Left renal pelvis (tissue), 4 donors: ENCODE measurements around the gene C3orf20. TPM values are rescaled to one million over a fixed set of nuclear protein-coding genes. Genes with fewer than 3 reads are reported as not detected.

Experiments used
- DNase-seq, 4 donors: peaks; one replicate each; pipeline ENCODE4 v3.0.0-alpha.2; 2013; ENCODE audit warnings: low read depth in 4 of 4, low spot score in 3 of 4
- polyA plus RNA-seq, 4 donors: library from polyadenylated mRNA; unstranded; fragments of 120-200 nt; gene quantifications; one replicate each; pipeline ENCODE4 v1.2.1, GENCODE V29; 2013; ENCODE audit not compliant: insufficient read length in 4 of 4

Gene C3orf20
- polyA plus RNA-seq, 4 donors, result 0.10 to 0.52 (median 0.18) TPM

DNA sequence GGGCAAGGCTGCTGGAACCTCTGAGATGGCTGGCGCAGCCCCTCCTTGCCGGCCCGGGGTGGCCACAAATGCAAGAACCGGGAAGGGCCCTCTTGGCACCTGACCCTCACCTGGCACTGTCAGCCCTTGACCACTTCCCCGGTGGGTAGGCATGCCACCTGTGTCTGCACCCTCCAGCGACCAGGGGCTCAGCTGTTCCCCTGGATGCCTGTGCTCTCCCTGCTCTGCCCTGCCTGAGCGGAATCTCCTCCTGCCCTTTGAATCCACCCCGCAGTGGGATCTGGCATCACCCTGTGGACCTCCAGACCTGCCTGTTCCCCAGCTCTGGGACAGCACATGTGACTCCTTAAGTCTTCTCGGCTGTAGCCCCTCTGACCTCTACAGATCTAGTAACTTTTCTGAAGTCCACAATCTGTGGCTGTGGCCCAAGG is 117.8 kb downstream of the C3orf20 start:
- no peak for DNase-seq

DNA sequence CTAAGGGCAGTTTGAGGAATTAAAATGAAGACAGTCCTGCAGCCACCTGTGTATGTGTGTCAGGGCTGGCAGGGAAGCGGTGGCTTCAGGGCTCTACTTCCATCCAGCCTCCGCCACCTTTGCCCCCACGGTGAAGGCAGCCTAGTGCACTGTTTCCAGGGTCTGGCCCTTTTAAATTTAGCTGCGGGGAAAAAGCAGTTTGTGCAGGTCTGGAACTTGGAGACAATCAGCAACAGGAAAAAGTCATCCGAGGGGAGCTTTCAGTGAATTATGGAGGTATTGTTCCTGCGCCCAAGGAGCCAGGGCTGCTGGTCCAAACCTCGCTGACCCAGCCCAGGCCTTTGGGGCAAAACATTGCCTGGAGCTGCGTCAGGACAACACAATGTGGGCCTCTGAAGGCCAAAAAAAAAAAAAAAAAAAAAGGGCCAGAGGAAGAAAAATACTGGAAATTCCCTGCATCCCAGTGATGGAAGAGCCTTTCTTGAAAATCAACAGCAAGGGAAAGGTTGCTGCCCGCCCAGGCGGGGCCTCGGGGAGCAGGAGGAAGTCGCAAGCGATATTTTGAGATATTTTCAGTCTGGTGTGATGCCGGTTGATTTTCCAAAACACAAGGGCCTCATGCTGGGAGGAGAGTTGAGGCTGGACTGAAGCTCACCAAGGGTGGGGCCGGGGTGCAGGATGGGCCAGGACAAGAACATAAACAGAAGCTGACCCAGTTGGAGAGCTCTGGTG is 118.4 kb downstream of the C3orf20 start:
- DNase-seq, result no peak

DNA sequence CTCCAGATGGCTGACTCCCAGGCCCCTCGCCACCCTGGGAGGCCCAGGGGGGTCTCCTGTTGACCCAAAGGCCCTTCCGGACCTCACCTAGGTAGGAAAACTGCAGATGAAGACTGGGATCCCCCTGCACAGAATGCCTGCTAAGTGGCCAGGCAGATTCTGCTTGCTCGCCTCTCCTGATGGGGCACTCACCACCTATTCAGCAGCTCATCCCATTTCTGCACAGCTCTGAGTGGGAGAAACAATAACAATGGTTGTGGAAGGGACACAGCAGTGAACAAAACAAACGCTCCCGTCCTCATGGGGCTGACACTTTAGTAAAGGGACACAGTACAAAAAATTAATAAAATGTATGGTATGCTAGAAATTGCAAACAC is 118.9 kb downstream of the C3orf20 start:
- DNase-seq, result no peak

DNA sequence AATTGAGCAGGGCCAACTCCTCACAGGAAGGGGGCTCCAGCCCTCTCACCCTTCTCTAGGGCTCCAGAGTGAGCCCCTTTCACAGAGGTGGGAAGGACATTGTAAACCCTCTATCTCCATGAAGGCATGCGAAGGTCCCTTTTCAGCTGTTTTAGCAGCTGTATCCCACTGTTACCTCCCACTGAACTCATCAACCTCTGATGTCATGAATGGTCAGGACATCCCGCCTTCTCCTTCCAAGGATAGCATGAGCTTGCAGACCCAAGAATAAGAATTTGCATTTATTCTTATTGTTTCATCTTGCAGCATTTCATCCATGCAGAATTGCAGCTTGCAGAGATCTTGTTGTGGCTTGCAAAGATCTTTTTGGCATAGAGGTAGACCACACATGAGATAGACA is 119.5 kb downstream of the C3orf20 start:
- no peak for DNase-seq

DNA sequence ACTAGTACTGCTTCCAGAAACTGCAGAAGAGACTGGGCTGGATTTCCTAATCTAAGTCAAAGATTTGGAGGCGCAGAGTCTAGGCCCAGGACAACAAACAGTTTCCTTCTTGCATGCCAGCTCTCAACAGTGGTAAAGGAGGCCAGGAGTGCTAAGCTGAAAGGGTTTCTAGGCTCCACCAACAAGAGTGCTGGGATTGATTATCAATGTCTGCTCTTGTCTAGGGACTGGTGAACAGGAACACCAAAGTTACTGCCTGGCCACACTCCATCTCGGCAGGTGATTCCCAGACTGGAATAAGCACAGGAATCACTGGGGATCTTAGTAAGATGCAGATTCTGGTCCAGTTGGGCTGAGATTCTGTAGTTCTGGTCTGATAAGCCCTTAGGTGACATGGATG is 121.1 kb downstream of the C3orf20 start:
- no peak for DNase-seq

DNA sequence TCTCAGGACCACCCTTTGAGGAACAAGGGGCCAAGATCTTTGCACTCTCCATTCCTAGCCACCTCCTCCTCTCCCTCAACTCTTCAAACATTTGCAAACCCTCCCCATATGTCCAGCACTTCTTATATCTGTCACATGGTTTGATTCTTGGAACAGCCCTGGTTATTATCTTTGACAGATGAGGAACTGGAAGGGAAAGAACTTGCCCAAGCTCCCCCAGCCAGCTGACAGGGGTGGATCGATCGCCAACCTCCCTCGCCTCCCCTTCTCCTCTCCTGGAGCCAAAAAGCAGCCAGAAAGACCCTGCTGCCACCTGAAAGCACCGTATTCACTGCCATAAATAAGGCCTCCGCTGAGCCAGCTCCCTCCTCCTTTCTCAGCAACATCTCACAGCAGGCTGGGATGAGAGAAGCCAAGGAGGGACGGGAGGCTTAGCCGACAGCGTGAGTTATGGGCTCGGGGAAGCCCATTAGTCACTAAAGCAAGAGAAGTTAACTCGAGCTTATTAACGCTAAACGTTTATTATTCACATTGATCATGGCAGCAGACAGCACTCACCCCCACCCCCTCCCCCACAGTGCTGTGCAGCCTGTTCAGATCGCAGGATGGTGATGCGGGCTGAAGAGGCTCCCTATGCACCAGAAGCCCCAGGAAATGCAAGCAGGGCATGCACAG is 121.6 kb downstream of the C3orf20 start:
- DNase-seq, result no peak

DNA sequence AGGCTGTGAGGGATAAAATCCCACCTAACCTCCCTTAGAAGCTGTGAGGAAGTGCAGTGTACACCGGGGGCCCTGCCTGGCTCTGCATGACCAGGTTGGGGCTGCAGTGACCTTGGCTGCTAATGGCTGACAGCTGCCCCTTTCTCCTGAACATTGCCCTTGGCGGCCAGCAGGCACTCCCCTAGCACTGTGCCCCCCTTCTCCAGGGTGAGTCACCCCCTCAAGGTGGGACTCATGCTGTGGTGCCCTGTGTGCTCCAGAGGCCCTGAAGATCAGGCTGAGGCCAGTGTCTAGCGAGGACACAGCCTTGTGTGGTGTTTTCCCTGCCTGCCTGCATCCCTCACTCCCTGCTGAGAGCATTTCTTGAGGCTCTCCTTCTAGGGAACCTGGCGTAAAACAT is 122.8 kb downstream of the C3orf20 start:
- DNase-seq, result no peak

DNA sequence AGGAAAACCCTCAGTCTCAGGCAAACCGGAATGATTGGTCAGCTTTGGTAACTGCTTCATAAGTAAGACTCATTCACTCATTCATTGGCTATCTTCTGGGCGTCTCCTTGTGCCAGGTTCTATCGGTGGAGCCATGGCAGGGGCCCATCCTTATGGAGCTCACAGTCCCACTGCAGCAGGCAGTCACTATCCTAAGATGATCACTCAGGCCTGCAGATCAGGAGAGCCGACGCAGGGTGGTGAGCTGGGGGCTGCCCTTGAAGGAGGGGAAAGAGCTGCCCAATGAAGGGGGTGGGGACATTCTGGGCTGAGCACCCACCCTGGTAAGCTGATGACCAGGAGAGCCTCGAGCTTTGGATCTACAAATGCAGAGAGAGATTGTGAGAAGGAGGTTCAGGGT is 123.3 kb downstream of the C3orf20 start:
- DNase-seq, result no peak

DNA sequence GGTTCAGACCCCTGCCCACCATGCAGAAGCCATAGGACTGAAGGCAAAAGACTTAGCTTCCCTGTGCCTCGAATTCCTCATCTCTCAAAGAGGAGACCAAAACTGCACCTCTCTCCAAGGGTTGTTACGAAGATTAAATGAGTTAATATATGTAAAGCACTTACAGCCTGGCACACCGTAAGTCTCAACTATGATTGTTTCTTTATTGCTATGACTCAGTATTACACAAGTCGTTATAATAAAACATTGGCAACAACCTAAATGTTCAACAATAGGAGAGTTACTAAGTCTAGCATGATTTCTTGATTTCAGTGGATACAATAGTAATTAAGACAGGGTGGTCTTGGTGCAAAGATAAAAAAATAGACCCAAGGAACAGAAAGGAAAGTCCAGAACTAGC is 124.2 kb downstream of the C3orf20 start:
- no peak for DNase-seq

DNA sequence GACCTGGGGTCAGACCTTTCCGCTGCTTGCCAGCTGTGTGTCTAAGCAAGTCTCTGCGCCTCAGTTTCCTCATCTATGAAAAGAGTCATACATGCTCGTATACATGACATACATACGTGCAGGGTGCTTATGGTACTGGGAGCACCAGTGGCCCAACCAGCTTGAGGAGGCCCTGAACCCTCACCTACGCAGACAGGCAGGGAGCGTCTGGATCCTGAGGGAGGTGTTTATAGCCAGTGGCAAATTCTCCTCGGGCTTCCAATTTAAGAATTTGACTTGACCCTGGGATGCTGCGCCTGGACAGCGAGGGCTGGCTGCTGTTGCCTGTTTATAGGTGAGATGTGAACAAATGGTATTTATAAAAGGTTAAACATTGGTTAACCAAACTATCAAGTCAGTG is 126.1 kb downstream of the C3orf20 start:
- no peak for DNase-seq

DNA sequence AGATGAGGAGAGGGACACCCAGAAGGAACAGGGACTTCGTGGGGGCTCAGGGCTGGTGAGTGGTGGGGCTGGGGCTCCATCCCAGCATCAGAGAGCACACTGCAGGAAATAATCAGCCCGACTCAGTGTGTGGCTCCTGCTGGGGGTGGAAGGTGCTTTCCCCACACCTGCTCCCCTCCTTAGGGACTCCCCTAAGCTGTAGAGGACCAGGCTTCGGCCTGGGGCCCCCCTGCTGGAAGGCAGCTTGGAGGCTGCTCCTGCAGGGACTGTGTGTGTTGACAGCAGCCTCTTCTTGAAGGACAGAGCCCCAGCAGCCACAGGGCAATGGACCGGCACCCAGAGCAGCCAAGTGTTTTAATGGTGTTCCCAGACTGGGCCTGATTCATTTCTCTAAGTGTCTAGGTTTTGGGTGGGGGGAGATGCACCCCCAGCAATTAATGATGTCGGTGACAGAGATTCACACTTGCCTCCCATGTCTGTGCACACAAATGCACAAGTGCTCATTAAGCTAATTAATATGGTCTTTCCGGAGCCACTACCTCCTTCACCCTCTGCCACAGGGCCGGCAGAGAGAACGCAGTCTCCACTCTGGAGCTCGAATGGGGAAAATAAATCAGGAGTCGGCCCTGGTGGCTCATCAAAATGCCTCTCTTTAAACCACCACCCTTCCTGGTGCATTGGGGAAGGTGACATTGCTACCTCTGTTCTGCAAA is 126.9 kb downstream of the C3orf20 start:
- DNase-seq, result no peak

DNA sequence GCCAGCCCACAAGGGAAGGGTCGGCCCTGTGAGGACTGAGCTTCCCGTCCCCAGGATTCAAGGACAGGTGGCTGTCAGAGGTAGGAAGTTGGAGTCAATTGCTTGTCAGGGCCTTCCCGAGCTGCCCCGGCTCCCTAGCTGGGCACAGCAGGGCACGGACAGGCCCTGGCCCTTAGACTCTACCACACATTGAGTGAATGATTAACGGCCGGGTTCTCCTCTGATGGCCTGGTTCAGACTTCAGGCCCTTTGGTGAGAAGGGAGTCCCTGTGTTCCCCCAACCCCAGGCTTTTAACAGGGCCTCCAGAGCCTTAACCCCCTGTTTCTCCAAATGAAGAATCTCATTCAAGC is 127.4 kb downstream of the C3orf20 start:
- DNase-seq, result no peak

DNA sequence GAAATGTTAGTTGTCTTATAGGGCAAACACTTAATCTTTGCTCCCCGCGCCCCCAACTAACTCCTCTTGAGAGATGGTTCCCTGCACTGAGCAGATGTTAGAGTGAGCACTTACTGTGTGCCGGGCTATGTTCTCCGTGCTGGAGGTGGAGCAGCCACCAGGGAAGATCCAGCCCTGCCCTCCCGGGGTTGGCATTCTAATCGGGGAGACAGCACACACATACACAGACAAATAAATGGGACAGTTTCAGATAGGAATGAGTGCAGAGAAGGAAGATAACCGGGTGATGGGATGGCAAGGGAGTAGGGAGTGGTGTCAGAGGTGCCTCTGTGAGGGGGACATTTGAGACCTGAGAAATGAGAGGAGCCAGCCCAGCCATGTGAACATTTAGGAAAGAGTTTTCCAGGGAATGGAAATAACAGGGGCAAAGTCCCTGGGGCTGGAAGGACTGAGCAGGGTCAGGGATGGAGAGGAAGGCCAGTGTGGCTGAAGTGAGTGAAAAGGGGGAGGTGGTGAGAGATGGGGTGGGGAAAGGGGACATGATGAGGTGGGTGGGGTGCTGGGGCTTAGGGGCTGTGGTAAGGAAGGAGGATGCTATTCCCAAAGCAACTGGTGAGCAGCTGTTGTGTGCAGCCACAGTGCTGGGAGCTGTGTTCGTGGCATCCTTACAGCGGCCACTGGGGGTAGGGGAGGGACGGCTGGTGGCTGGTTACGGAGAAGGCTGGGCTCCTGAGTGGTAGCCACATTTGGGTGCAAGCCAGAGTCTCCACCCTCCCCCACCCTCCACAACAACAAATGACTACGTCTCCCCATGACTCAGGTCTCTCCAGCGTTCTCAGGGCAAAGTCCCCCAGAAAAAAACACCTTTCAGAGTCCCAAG is 128.4 kb downstream of the C3orf20 start:
- no peak for DNase-seq

DNA sequence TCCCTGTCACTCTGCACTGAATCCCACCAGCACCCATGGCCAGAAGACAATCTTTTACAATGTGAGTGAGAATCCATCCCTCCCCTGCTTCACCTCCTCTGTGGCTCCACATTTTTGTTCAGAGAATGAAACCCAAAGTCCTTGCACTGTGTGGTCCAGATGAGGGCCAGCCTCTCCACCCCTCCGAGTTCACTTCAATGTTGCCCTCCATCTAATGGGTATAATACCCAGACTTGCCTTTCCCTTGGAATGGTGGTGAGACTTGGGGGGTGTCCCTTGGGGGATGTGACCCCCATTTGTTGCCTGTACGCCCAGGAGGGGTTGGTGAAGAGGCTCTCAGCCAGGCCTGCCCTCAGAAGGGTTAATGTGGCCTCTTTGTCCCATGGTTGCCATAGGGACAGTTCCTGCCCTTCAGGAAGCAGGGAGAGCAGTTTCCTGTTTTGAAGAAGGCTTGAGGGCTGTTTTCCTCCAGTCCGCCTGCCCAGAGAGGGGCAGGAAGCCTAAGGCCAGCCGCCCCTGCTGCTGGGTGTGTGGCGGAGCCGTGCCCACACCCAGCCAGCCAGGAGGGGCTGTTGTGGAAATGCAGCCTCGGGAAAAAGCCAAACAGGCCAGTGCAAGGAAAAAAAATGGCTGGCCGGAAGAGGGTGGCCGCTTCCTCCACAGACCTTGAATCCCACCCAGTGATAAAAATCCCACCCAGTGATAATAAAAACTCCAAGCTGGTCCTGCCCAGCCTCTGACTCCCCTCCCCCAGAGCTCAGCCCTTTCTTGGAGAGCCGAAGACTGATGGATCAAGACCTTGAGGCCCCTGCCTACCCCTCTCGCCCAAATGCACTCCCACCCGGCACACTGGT is 129.3 kb downstream of the C3orf20 start:
- no peak for DNase-seq

DNA sequence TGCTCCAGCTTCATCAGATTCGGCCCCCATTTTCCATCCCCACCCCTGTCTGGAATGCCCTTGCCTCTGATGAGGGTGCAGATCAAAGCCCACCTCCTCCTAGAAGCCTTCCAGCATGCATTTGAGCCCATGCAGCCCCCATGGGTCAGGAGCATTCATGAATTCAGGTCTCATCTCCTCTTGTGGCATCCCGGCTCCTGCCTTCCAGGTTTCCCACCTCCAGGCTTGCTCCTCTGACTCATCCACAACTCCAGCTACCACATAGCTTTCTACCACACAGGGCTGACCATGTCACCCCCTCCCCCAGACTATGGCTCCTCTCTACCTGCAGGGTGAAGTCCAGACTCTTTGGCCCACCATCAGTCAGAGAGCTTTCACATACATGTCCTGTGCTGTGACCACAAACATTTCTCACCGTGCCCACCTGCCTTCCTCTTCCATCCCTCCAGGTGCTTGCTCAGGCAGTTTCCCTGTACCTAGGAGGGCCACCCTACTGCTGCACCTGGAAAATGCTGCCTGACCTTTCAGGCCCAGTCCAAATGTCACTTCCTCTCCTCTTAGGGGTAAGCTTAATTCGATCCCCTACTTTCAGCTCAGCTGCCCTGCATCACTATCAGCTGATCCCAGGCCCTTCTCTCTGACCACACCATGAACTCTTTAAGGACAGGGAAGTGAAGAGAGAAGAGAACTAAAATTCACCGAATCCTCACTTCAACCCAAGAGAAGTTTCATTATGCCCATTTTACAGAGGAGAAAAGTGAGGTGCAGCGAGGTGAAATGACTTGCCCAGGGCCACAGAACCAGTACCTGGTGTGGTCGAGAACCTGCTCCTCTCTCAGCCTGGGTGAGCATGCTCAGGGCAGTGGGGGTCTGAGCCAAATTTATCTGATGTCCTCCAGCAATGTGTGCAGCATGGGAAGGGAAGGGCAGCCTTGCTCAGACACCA is 130.2 kb downstream of the C3orf20 start:
- no peak for DNase-seq

DNA sequence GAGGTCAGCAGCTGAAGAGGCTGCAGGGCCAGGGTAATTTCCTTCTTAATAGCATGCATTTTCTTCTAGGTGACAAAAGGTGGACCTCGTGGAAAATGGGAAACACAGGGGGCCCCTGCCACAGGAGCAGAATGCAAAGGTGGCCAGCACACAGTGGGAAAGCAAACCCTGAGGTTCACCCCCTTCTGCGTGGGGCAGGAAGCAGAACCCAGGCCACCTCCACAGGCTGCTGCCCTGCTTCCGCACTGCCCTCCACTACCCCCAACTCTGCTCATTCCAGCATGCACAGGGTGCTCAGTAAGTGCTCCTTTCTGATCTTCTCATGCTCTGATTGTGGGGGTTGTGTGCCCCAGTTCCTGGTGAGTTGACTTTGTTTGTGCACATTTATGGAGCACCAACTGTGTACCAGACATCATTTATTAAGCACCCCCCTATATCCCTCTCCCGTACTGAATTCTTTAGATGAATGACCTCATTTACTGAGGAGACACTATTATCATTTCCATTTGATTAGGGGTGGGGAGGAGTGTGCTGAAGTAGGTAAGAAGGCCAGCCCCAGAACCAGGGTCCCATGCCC is 131.1 kb downstream of the C3orf20 start:
- no peak for DNase-seq

DNA sequence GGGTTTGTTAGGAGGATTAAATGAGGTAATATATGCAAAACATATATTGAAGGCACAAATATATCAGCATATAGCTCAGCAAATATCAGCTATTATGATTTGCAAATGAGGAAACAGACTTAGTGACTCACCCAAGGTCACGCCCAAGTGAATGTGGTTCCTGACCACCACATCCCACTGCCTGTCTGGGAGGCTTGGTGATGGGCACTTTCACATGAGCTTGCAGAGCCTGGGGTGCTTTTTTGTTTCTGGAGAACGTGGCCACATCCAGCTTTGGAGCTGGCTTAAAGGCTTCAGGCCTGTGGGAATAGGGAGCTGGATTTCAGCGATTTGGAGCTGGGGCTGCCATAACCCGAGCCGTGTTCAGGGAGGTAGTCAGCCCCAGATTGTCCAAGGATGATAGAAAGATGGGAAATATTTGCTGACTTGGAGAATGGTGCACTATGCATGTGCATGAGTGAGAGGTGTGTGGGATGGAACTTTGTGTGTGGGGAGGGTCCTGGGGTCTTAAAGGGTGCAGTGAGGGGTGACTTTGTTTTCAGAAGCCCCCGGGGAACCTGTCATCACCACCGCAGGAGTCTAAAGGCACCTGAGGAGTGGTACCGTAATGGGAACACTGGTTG is 131.8 kb downstream of the C3orf20 start:
- DNase-seq, result no peak

DNA sequence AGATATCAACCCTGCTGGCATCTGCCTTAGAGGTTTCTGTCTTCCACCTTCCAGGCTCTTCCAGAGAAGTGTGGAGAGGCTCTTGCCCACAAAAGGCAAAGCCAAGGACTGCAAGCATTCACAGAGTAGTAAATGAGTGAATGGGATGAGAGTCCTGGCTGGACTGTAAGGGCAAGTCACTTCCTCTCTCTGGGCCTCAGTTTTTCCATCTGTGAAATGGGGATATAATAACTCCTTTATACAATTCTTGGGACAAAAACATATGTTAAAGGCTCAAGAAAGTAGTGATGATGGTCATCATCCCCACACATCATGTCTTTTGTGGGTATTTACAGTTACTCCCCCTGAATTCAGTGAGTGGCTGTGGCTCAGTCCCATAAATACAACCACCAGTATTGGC is 133.1 kb downstream of the C3orf20 start:
- no peak for DNase-seq
